HepG2 (cell line): ENCODE results near the gene CAPN11. TPM values are rescaled to one million over a fixed set of nuclear protein-coding genes. Genes with fewer than 3 reads are reported as not detected.

Experiments
- ATAC-seq: fragments of 200-7000 bp; cut with Tn5 transposase; 3 replicates; pipeline ENCODE4 v1.9.1; 2020; ENCODE audit warnings: mild to moderate bottlenecking, moderate library complexity
- BruUV-seq: library from RNA; stranded (reverse); fragments of 400-500 nt; replicated peaks from 2 replicates; lab custom pipeline; 2021; lab: Mats Ljungman, UMichigan
- CTCF ChIA-PET: fragments of 300-600 bp; formaldehyde crosslinking; extraction: SDS; loops from one replicate; lab custom pipeline; 2021; ENCODE audit warnings: low total read pairs, inconsistent platforms, low intra/inter-chr PET ratio; lab: Yijun Ruan, JAX
- POLR2A ChIA-PET: fragments of 350-600 bp; sonication (Branson Sonifier 250); formaldehyde crosslinking; loops from one replicate; lab custom pipeline; 2020; ENCODE audit warnings: antibody characterized with exemption, inconsistent platforms; lab: Yijun Ruan, JAX
- DNase-seq: peaks from one replicate; pipeline ENCODE4 v3.0.0-alpha.2; 2015; ENCODE audit warnings: low spot score
- FAIRE-seq: peaks from 3 replicates; lab custom pipeline; 2011; peaks lifted over from hg19 to GRCh38; lab: Jason Lieb, UNC
- H2AFZ ChIP-seq: one replicate; pipeline ENCODE4 v1.6.1; 2011; ENCODE audit warnings: low read length, inconsistent platforms
- H3K27ac ChIP-seq: fragments of 300-600 bp; 3 replicates; pipeline ENCODE4 v1.8.0; 2011; ENCODE audit warnings: mixed run types, mild to moderate bottlenecking, mixed read lengths, low read length, inconsistent platforms; ENCODE audit not compliant: insufficient read depth; ENCODE audit errors: extremely low read length
- H3K27me3 ChIP-seq, 2 experiments: fragments of 200-600 bp in 1 of 2; 2 replicates in 1 of 2; 3 replicates in 1 of 2; pipeline versions ENCODE4 v1.6.0 to v1.8.0; 2011; ENCODE audit warnings: low read length in 2 of 2, mild to moderate bottlenecking in 2 of 2, moderate library complexity in 2 of 2, inconsistent platforms in 1 of 2; ENCODE audit not compliant: insufficient read depth in 2 of 2, control insufficient read depth in 1 of 2
- H3K36me3 ChIP-seq, 2 experiments: fragments of 200-600 bp in 1 of 2; replicated peaks in 1 of 2; 2 replicates in 1 of 2; 3 replicates in 1 of 2; pipeline versions ENCODE4 v1.5.1 to v1.8.0; 2011; ENCODE audit warnings: low read length in 2 of 2, inconsistent platforms in 1 of 2; ENCODE audit not compliant: insufficient read depth in 2 of 2, control insufficient read depth in 1 of 2
- H3K4me1 ChIP-seq: 2 replicates; pipeline ENCODE4 v1.5.1; 2012; ENCODE audit warnings: low read length, inconsistent platforms; ENCODE audit not compliant: insufficient read depth
- H3K4me2 ChIP-seq: 2 replicates; pipeline ENCODE4 v1.6.0; 2011; ENCODE audit warnings: low read depth, low read length, inconsistent platforms
- H3K4me3 ChIP-seq, 3 experiments: fragments of 200-600 bp in 1 of 3; sonication (generic), shearing (Covaris generic) in 1 of 3; replicated peaks in 1 of 3; 2 replicates each; pipeline ENCODE4 v1.5.1; 2011 to 2016; ENCODE audit warnings: low read length in 3 of 3, inconsistent platforms in 2 of 3, low read depth in 2 of 3, mild to moderate bottlenecking in 2 of 3, control low read depth in 1 of 3, mixed read lengths in 1 of 3; ENCODE audit not compliant: insufficient read depth in 1 of 3
- H3K79me2 ChIP-seq: one replicate; pipeline ENCODE4 v1.6.1; 2011; ENCODE audit warnings: low read length, inconsistent platforms; ENCODE audit not compliant: insufficient read depth
- H3K9ac ChIP-seq: 2 replicates; pipeline ENCODE4 v1.6.0; 2011; ENCODE audit warnings: mild to moderate bottlenecking, low read depth, low read length, inconsistent platforms; ENCODE audit not compliant: insufficient read depth
- H3K9me3 ChIP-seq: 2 replicates; pipeline ENCODE4 v1.5.1; 2012; ENCODE audit warnings: mild to moderate bottlenecking, low read length
- H4K20me1 ChIP-seq: 2 replicates; pipeline ENCODE4 v1.6.0; 2011; ENCODE audit warnings: inconsistent platforms, mild to moderate bottlenecking, low read length, moderate library complexity; ENCODE audit not compliant: insufficient read depth
- BCL6 ChIP-seq: IDR thresholded peaks from 2 replicates; pipeline ENCODE4 v1.6.1; 2016; ENCODE audit warnings: missing genetic modification reagents, missing compliant biosample characterization
- ZNF281 ChIP-seq: sonication (generic); formaldehyde crosslinking; IDR thresholded peaks from 2 replicates; pipeline ENCODE4 v1.4.0; 2020; ENCODE audit warnings: missing genetic modification reagents, borderline replicate concordance
- ZNF563 ChIP-seq: sonication (generic); formaldehyde crosslinking; IDR thresholded peaks from 2 replicates; pipeline ENCODE4 v1.8.0; 2022; ENCODE audit warnings: mild to moderate bottlenecking, moderate library complexity, missing genetic modification reagents
- WGBS: methylation state at CpG from one replicate; pipeline ENCODE4 v1.1.6; 2017; ENCODE audit warnings: low lambda C conversion rate; 5-methylcytosine and 5-hydroxymethylcytosine counted together
- in situ Hi-C: cut with HindIII; loops from 2 replicates; pipeline ENCODE4 v1.10.0; 2017; ENCODE audit warnings: low pct_unique_long_range_greater_than_20kb; ENCODE audit not compliant: extremely low pct_ligation_motif_present
- intact Hi-C: fragments of 100-400 bp; cut with micrococcal nuclease; formaldehyde crosslinking; loops from one replicate; pipeline ENCODE4 v1.10.0; 2022; ENCODE audit not compliant: unreplicated experiment
- polyA plus RNA-seq, 8 experiments: library from polyadenylated mRNA; depleted of rRNA in 3 of 8; stranded (reverse) in 7 of 8; unstranded in 1 of 8; fragments of >200 nt; fragmentation: Illumina TruSeq in 4 of 8; extraction: Trizol in 4 of 8; gene quantifications; 2 replicates each; pipeline versions ENCODE4 v1.2.1 to v1.2.3, GENCODE V29; 2011 to 2016; ENCODE audit warnings: low read depth in 4 of 8, missing spikeins in 1 of 8, mixed read lengths in 1 of 8; ENCODE audit not compliant: insufficient read depth in 1 of 8
- total RNA-seq, 5 experiments: library from RNA; depleted of rRNA; stranded (reverse); fragments of >200 nt; fragmentation: Illumina TruSeq; extraction: Trizol; gene quantifications; 2 replicates each; pipeline ENCODE4 v1.2.3, GENCODE V29; 2016; ENCODE audit warnings: low read depth in 1 of 5

CAPN11 gene
- total and polyA plus RNA-seq, 2 of the 13 experiments (the other 11 are each of a cell fraction or from before 2014, with no cell fraction given) = 0.07 to 0.11 TPM

GRCh38 chr6:44225579-44226325 is 67.1 kb downstream of the CAPN11 start:
- H3K27me3 ChIP-seq = 0 out of 5 replicates have a peak, but pooled peaks cover 0 to 1% of the 10 kb centered on the region in 2 experiments
- no peak overlapping the region for H2AFZ ChIP-seq
- DNase-seq = no peak
- intact Hi-C loops = no loop called here
- H3K27ac ChIP-seq = no peak overlapping the region
- peaks cover 73% of the 10 kb centered on the region for H3K4me1 ChIP-seq
- no peak overlapping the region for H3K9ac ChIP-seq
- in situ Hi-C loops = no loop called here
- H4K20me1 ChIP-seq = no peaks in the 10 kb centered on the region
- BruUV-seq = no TSS peak
- CTCF ChIA-PET = no interaction called here
- H3K4me2 ChIP-seq = no peak overlapping the region
- H3K9me3 ChIP-seq = no peaks in the 10 kb centered on the region
- peaks cover 17% of the 10 kb centered on the region for H3K79me2 ChIP-seq
- TF ChIP-seq ZNF563 (0 out of 2 replicates have a peak, but pooled peaks have one; percentile 23), BCL6 (CRISPR knock-in tag) (peak; percentile 54; the same call in 1 of the 2 replicates), ZNF281 (CRISPR knock-in tag) (no peak)
- TF ChIP-seq, all 625 proteins: peak for 2
- ATAC-seq (no peak), FAIRE-seq (no peak)
- Histone ChIP-seq H3K4me3 (no peak overlapping the region), H3K36me3 (peaks cover 6 to 10% of the 10 kb centered on the region in 2 experiments; a peak in 4 of 5 replicates)
- 84% methylated on average over 8 of the region's 8 CpGs for WGBS
- POLR2A ChIA-PET = interaction anchor here (0.9 kb wide), 1 partner anchor 21 kb away, joined by 3 read pairs; the partner anchor contains the start of gene HSP90AB1
